Activated CD8-positive, alpha-beta memory T cell treated with anti-CD3 and anti-CD28 coated beads, Interleukin-2, amount 10 ng/mL, durations not matched to agents 7 days and 5 days (primary cell): Measurements from ENCODE around the gene GRIN2A. TPM values are rescaled to one million over a fixed set of nuclear protein-coding genes. Genes with fewer than 3 reads are reported as not detected.

Experiments used
- ATAC-seq: fragments of 150-1000 bp; cut with Tn5 transposase; one replicate; pipeline ENCODE4 v1.10.0; 2021; ENCODE audit warnings: moderate library complexity
- CTCF ChIA-PET: fragments of 350-600 bp; sonication (Branson Sonifier 250); formaldehyde crosslinking; loops from one replicate; lab custom pipeline; 2021; ENCODE audit warnings: antibody characterized with exemption; lab: Charles Lee
- DNase-seq: peaks from one replicate; pipeline ENCODE4 v3.0.0-alpha.2; 2020
- H3K27ac Mint-ChIP-seq: one replicate; pipeline ENCODE4 v1.8.0; 2021; ENCODE audit warnings: mild to moderate bottlenecking, mixed read lengths
- H3K27me3 Mint-ChIP-seq: one replicate; pipeline ENCODE4 v1.8.0; 2021; ENCODE audit warnings: mixed read lengths
- H3K36me3 Mint-ChIP-seq: one replicate; pipeline ENCODE4 v1.8.0; 2021; ENCODE audit warnings: mild to moderate bottlenecking, mixed read lengths
- H3K4me1 Mint-ChIP-seq: one replicate; pipeline ENCODE4 v1.8.0; 2021; ENCODE audit warnings: mixed read lengths
- H3K4me3 Mint-ChIP-seq: one replicate; pipeline ENCODE4 v1.8.0; 2021; ENCODE audit warnings: mild to moderate bottlenecking, moderate library complexity, mixed read lengths
- H3K9me3 Mint-ChIP-seq: one replicate; pipeline ENCODE4 v1.8.0; 2022; ENCODE audit warnings: low read depth, mixed read lengths
- total RNA-seq, 2 experiments: library from RNA; stranded (reverse); gene quantifications; one replicate each; pipeline ENCODE4 v1.2.3, GENCODE V29; 2021

The GRIN2A gene
- total RNA-seq, 2 experiments from 2014 or later = not detected

DNA sequence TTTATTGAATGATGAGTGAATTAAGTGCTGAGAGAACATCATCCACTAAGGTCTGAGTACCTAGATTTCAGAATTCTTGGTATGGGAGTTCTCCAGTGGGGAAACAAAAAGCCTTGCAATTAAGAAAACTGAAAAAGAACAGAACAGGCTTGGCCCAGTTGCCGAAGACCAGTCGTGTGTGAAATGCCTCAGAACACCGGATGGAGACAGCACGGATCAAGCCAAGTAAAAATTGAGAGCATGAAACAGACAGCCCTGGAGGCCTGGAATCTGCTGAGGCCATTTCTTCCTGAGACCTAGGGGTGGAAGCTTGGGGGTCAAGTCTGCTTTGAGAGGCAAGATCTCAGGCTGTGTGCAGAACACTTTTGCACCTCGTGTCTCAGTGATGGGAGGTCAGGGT lies 43.3 kb downstream of the GRIN2A start:
- Mint-ChIP-seq H3K27ac (no peak overlapping the region), H3K36me3 (no peaks in the 10 kb centered on the region), H3K27me3 (no peaks in the 10 kb centered on the region), H3K9me3 (no peaks in the 10 kb centered on the region), H3K4me3 (no peak overlapping the region), H3K4me1 (no peaks in the 10 kb centered on the region)
- CTCF ChIA-PET = no interaction called here
- no peak for DNase-seq
- no peak for ATAC-seq

DNA sequence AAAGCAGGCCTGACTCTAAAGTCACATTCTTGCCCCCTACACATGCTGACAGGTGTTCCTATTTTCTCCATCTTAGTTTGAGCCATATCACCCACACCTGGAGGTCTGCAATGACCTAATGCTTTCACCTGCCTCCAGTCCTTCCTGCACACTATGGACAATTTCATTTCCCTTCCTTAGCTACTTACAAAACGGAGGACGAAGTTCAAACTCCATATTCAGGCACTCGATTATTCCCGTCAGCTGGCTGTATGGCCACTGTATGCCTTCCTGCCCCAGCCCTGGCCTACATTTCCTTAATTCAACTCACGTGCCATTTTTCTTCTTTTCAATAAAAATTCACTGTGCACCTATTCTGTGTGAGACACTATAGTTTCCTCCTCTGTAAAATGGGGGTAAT lies 44.9 kb downstream of the GRIN2A start:
- Mint-ChIP-seq H3K4me1 (no peaks in the 10 kb centered on the region), H3K27me3 (no peaks in the 10 kb centered on the region), H3K9me3 (no peaks in the 10 kb centered on the region), H3K4me3 (no peak overlapping the region), H3K27ac (no peak overlapping the region), H3K36me3 (no peaks in the 10 kb centered on the region)
- DNase-seq = no peak
- CTCF ChIA-PET = no interaction called here
- no peak for ATAC-seq

GRCh38 chr16:10136916-10137315 lies 45.3 kb downstream of the GRIN2A start:
- Mint-ChIP-seq H3K27ac (no peak overlapping the region), H3K4me3 (no peak overlapping the region), H3K27me3 (no peaks in the 10 kb centered on the region), H3K4me1 (no peaks in the 10 kb centered on the region), H3K9me3 (no peaks in the 10 kb centered on the region), H3K36me3 (no peaks in the 10 kb centered on the region)
- no peak for DNase-seq
- no peak for ATAC-seq
- CTCF ChIA-PET = no interaction called here

GRCh38 chr16:10130538-10130937 lies 51.7 kb downstream of the GRIN2A start:
- Mint-ChIP-seq H3K27me3 (no peaks in the 10 kb centered on the region), H3K4me3 (no peak overlapping the region), H3K27ac (no peak overlapping the region), H3K4me1 (no peaks in the 10 kb centered on the region), H3K36me3 (no peaks in the 10 kb centered on the region), H3K9me3 (no peaks in the 10 kb centered on the region)
- CTCF ChIA-PET = no interaction called here
- no peak for DNase-seq
- ATAC-seq = no peak

- no peak for ATAC-seq
- Mint-ChIP-seq H3K9me3 (no peaks in the 10 kb centered on the region), H3K4me1 (no peaks in the 10 kb centered on the region), H3K27me3 (no peaks in the 10 kb centered on the region), H3K27ac (no peak overlapping the region), H3K4me3 (no peak overlapping the region), H3K36me3 (no peaks in the 10 kb centered on the region)
- DNase-seq = no peak
- CTCF ChIA-PET = no interaction called here
Measured at GRCh38 chr16:10128397-10129258, 53.6 kb downstream of the GRIN2A start.

GRCh38 chr16:10126686-10127085 lies 55.5 kb downstream of the GRIN2A start:
- no peaks in the 10 kb centered on the region for H3K9me3 Mint-ChIP-seq
- CTCF ChIA-PET = no interaction called here
- H3K4me3 Mint-ChIP-seq = no peak overlapping the region
- ATAC-seq = no peak
- no peaks in the 10 kb centered on the region for H3K4me1 Mint-ChIP-seq
- no peak for DNase-seq
- no peaks in the 10 kb centered on the region for H3K27me3 Mint-ChIP-seq
- H3K36me3 Mint-ChIP-seq = no peaks in the 10 kb centered on the region
- H3K27ac Mint-ChIP-seq = no peak overlapping the region

DNA sequence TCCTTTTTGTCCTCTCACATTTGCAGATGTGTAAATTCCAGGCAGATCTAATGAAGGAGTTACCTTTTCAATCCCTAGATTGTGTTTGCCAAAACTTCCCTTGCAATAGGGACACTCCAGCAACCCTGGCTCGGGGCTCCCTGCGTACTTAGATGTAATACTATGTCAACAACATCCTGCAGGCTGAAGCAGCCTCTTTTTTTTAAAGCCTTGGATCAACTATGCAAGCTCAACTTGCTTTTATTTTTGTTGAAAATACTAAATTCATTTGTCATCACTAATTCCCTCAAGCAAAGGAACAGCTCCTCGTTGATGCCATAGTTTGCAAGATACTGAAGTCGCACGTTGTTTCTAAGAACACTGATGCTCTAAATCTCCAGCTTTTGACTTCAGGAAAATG lies 59.1 kb downstream of the GRIN2A start:
- DNase-seq (no peak), ATAC-seq (no peak)
- no peak overlapping the region for H3K4me3 Mint-ChIP-seq
- no peaks in the 10 kb centered on the region for H3K9me3 Mint-ChIP-seq
- H3K4me1 Mint-ChIP-seq = no peaks in the 10 kb centered on the region
- no peaks in the 10 kb centered on the region for H3K27me3 Mint-ChIP-seq
- CTCF ChIA-PET = no interaction called here
- no peaks in the 10 kb centered on the region for H3K36me3 Mint-ChIP-seq
- no peak overlapping the region for H3K27ac Mint-ChIP-seq

DNA sequence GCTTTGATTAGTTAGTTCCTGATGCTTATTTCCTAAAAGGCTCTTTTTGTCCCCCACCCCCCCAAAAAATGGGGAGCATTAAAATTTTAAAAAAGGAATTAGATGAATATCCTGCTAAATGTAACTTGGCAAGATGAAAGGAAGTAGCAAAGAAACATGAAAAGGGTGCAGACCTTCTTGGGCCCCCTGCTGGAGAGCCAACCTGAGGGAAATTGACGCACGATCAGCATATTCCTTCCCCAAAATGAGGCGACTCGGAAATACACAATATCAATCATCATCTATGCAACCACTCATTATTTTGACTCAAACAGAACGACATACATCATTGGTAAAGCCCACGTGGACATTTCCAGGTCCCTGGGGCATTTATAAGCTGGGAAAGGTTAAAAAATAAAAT lies 59.7 kb downstream of the GRIN2A start:
- Mint-ChIP-seq H3K4me1 (no peaks in the 10 kb centered on the region), H3K4me3 (no peak overlapping the region), H3K9me3 (no peaks in the 10 kb centered on the region), H3K27me3 (no peaks in the 10 kb centered on the region), H3K36me3 (no peaks in the 10 kb centered on the region), H3K27ac (no peak overlapping the region)
- no peak for ATAC-seq
- DNase-seq = no peak
- CTCF ChIA-PET = no interaction called here

GRCh38 chr16:10121897-10122425 lies 60.3 kb downstream of the GRIN2A start:
- CTCF ChIA-PET = no interaction called here
- Mint-ChIP-seq H3K27ac (no peak overlapping the region), H3K9me3 (peaks cover 2% of the 10 kb centered on the region), H3K27me3 (no peaks in the 10 kb centered on the region), H3K36me3 (no peaks in the 10 kb centered on the region), H3K4me1 (no peaks in the 10 kb centered on the region), H3K4me3 (no peak overlapping the region)
- DNase-seq (no peak), ATAC-seq (no peak)

DNA sequence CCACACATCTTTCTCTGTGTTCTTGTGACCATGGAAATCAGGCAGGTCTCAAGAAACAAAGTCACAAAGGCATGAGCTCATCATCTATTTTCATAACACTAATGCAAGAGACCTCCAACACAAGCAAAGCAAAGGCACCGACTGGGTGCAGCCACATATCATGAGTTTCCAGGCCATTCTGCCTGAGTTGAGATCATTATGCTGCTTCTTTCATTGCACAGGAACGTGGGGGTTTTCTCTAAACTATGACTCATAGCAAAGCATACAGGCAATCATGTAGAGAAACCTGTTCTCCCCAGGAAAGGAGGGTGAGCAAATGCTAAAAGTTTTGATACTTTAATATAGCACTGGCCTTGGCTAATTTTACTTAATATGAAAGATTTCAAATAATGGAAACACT lies 60.7 kb downstream of the GRIN2A start:
- no peak overlapping the region for H3K4me3 Mint-ChIP-seq
- no peaks in the 10 kb centered on the region for H3K27me3 Mint-ChIP-seq
- DNase-seq (no peak), ATAC-seq (no peak)
- no peaks in the 10 kb centered on the region for H3K36me3 Mint-ChIP-seq
- CTCF ChIA-PET = no interaction called here
- H3K9me3 Mint-ChIP-seq = peaks cover 2% of the 10 kb centered on the region
- H3K27ac Mint-ChIP-seq = no peak overlapping the region
- no peaks in the 10 kb centered on the region for H3K4me1 Mint-ChIP-seq

DNA sequence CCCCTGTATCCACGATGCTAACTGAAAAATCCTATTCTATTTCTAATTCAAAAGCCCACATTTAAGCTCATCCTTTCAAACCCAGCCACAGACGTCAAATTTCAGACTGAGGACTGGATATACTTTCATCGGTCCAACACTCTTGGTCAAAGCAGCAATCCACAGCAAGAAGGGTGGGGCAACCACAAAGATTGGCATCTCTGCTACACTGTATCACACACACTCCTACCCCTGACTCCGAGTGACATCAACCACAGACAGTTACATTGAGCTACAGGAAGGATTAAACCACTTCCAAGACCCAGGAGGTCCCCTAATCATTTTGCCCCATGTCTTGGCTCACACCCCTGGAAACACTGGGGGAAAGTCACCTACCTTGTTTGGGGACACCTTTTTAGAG lies 61.3 kb downstream of the GRIN2A start:
- H3K4me1 Mint-ChIP-seq = no peaks in the 10 kb centered on the region
- H3K27ac Mint-ChIP-seq = no peak overlapping the region
- no peaks in the 10 kb centered on the region for H3K36me3 Mint-ChIP-seq
- H3K27me3 Mint-ChIP-seq = no peaks in the 10 kb centered on the region
- peaks cover 2% of the 10 kb centered on the region for H3K9me3 Mint-ChIP-seq
- no peak overlapping the region for H3K4me3 Mint-ChIP-seq
- CTCF ChIA-PET = no interaction called here
- no peak for ATAC-seq
- DNase-seq = no peak

GRCh38 chr16:10114409-10114808 lies 67.8 kb downstream of the GRIN2A start:
- DNase-seq (no peak), ATAC-seq (no peak)
- no peak overlapping the region for H3K27ac Mint-ChIP-seq
- H3K4me1 Mint-ChIP-seq = no peaks in the 10 kb centered on the region
- no peak overlapping the region for H3K4me3 Mint-ChIP-seq
- no peaks in the 10 kb centered on the region for H3K36me3 Mint-ChIP-seq
- CTCF ChIA-PET = no interaction called here
- no peaks in the 10 kb centered on the region for H3K27me3 Mint-ChIP-seq
- peaks cover 4% of the 10 kb centered on the region for H3K9me3 Mint-ChIP-seq

- Mint-ChIP-seq H3K4me3 (no peak overlapping the region), H3K4me1 (no peaks in the 10 kb centered on the region), H3K36me3 (no peaks in the 10 kb centered on the region), H3K9me3 (peaks cover 4% of the 10 kb centered on the region), H3K27ac (no peak overlapping the region), H3K27me3 (no peaks in the 10 kb centered on the region)
- CTCF ChIA-PET = no interaction called here
- ATAC-seq = no peak
- no peak for DNase-seq
Measured at GRCh38 chr16:10113248-10113647, 69.0 kb downstream of the GRIN2A start.

DNA sequence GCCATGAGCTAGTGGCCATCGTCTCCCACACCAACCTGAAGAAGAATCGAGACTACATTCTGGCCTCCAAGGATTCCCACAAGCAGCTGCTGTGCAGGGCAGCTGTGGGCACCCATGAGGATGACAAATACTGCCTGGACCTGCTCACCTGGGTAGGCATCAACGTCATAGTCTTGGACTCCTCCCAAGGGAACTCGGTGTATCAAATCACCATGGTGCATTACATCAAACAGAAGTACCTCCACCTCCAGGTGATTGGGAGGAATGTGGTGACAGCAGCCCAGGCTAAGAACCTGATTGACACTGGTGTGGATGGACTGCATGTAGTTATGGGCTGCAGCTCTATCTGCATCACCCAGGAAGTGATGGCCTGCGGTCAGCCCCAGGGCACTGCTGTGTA lies 70.2 kb downstream of the GRIN2A start:
- H3K4me1 Mint-ChIP-seq = no peaks in the 10 kb centered on the region
- no peak overlapping the region for H3K27ac Mint-ChIP-seq
- H3K27me3 Mint-ChIP-seq = no peaks in the 10 kb centered on the region
- CTCF ChIA-PET = no interaction called here
- no peaks in the 10 kb centered on the region for H3K36me3 Mint-ChIP-seq
- no peak overlapping the region for H3K4me3 Mint-ChIP-seq
- DNase-seq (no peak), ATAC-seq (no peak)
- H3K9me3 Mint-ChIP-seq = peaks cover 2% of the 10 kb centered on the region
